Measurements from ENCODE around the gene PLAC8L1. TPM values are rescaled to one million over a fixed set of nuclear protein-coding genes. Genes with fewer than 3 reads are reported as not detected.

Gene PLAC8L1
- polyA plus RNA-seq, 1 of the 3 experiments (the other 2 are of a cell fraction): 0.21 TPM

DNA sequence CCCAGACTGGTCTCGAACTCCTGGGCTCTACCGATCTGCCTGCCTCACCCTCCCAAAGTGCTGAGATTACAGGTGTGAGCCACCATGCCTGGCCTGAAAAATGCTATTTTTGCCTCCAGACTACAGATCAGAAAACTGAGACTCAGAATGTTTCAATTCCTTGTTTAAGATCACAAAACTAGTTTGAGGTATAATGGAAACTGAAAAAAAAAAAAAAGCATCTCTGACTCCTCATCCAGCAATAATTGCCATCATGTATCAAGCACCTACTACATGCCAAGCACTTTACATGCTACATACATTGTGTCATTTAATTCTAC lies 35.6 kb downstream of the PLAC8L1 start (continued):
- TF ChIP-seq, protein P1, sequence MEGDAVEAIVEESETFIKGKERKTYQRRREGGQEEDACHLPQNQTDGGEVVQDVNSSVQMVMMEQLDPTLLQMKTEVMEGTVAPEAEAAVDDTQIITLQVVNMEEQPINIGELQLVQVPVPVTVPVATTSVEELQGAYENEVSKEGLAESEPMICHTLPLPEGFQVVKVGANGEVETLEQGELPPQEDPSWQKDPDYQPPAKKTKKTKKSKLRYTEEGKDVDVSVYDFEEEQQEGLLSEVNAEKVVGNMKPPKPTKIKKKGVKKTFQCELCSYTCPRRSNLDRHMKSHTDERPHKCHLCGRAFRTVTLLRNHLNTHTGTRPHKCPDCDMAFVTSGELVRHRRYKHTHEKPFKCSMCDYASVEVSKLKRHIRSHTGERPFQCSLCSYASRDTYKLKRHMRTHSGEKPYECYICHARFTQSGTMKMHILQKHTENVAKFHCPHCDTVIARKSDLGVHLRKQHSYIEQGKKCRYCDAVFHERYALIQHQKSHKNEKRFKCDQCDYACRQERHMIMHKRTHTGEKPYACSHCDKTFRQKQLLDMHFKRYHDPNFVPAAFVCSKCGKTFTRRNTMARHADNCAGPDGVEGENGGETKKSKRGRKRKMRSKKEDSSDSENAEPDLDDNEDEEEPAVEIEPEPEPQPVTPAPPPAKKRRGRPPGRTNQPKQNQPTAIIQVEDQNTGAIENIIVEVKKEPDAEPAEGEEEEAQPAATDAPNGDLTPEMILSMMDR (IDR thresholded peaks at IDR 0.05): no peak
- TF ChIP-seq FOSL2 (IDR thresholded peaks at IDR 0.05; ENCODE audit: borderline replicate concordance, low read depth): no peak
- TF ChIP-seq GATA2 (CRISPR knock-in tag; IDR thresholded peaks at IDR 0.05): no peak
- TF ChIP-seq, protein P2, sequence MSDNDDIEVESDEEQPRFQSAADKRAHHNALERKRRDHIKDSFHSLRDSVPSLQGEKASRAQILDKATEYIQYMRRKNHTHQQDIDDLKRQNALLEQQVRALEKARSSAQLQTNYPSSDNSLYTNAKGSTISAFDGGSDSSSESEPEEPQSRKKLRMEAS (IDR thresholded peaks at IDR 0.05; ENCODE audit: low read depth): no peak
- TF ChIP-seq EP300 (IDR thresholded peaks at IDR 0.05; ENCODE audit: borderline replicate concordance in 1 of 2, low read depth in 1 of 2, low read length in 1 of 2): no peak
- TF ChIP-seq, protein P3, sequence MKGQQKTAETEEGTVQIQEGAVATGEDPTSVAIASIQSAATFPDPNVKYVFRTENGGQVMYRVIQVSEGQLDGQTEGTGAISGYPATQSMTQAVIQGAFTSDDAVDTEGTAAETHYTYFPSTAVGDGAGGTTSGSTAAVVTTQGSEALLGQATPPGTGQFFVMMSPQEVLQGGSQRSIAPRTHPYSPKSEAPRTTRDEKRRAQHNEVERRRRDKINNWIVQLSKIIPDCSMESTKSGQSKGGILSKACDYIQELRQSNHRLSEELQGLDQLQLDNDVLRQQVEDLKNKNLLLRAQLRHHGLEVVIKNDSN (IDR thresholded peaks at IDR 0.05; ENCODE audit: borderline replicate concordance, low read depth): no peak
- TF ChIP-seq MXI1 (IDR thresholded peaks at IDR 0.05; ENCODE audit: low read depth, low read length): no peak
- TF ChIP-seq RFX5 (IDR thresholded peaks at IDR 0.05; ENCODE audit: low read length): no peak
- no peak for TF ChIP-seq FOXJ3 (CRISPR knock-in tag; IDR thresholded peaks at IDR 0.05)

DNA sequence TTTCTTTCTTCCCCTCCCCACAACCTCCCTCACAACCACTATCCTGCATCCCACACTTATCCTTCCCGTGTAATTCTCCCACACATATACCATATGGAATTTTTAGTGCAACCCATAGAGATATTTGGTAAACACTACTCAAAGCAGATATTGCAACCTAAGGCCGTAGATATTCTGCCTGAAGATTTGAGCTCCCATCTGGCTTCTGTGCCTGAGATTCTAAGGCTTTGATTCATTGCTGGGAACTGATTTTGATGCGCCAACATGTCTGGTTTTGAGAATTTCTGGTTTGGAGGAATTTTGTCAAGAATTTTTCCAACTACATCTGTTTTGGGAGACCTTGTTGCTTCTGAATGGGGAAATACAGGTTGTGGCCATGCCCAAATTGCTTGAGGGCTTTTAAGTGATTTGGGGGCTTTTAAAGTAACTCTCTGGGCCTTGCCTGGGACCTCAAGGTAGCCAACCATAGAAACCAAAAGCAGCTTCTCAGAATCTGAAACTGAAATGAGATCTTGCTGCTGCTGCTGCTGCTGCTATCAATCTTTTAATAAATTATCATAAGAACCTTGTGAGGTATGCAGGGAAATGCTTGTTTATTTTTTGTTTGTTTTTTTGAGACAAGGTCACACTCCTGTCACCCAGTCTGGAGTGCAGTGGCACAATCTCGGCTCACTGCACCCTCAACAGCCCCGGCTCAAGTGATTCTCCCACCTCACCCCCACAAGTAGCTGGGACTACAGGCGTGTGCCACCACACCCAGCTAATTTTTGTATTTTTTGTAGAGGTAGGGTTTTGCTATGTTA lies 36.2 kb downstream of the PLAC8L1 start:
- DNase-seq: no peak
- ChIA-PET CTCF (no interaction called here), POLR2A (no interaction called here)
- Histone ChIP-seq H3K9ac (no peak overlapping the region), H3K4me2 (no peak overlapping the region), H3K27ac (ENCODE audit: low read depth in 2 of 2, low read length in 1 of 2) (no peak overlapping the region), H3K4me1 (ENCODE audit: control insufficient read depth in 1 of 2, insufficient read depth in 2 of 2, low read depth in 1 of 2, low read length in 1 of 2) (peaks cover 0 to 10% of the 10 kb centered on the region in 2 experiments; a peak in 1 of 4 replicates), H2AFZ (ENCODE audit: low read depth) (no peak overlapping the region), H3K36me3 (replicated peaks in 1 of 2; ENCODE audit: control insufficient read depth in 1 of 2, insufficient read depth in 2 of 2, low read length in 1 of 2) (no peaks in the 10 kb centered on the region), H3K79me2 (ENCODE audit: insufficient read depth) (no peaks in the 10 kb centered on the region), H3K9me3 (no peaks in the 10 kb centered on the region), H3K27me3 (ENCODE audit: insufficient read depth) (no peaks in the 10 kb centered on the region), H3K4me3 (ENCODE audit: low read depth in 2 of 2, low read length in 1 of 2) (no peak overlapping the region), H4K20me1 (ENCODE audit: insufficient read depth) (no peaks in the 10 kb centered on the region), H3F3A (replicated peaks; ENCODE audit: insufficient read depth) (no peaks in the 10 kb centered on the region), H3K9me2 (no peaks in the 10 kb centered on the region)
- TF ChIP-seq NRF1 (IDR thresholded peaks at IDR 0.05; ENCODE audit: low read depth, low read length) (no peak), TAF1 (IDR thresholded peaks at IDR 0.05; ENCODE audit: borderline replicate concordance, low read depth, low read length) (no peak), POLR2AphosphoS5 (IDR thresholded peaks at IDR 0.05; ENCODE audit: low read depth, low read length) (no peak), TEAD4 (IDR thresholded peaks at IDR 0.05; ENCODE audit: borderline replicate concordance, insufficient read depth) (no peak), RFX5 (IDR thresholded peaks at IDR 0.05; ENCODE audit: low read length) (no peak), CHD2 (IDR thresholded peaks at IDR 0.05; ENCODE audit: low read length, partially characterized antibody) (no peak), MEF2A (IDR thresholded peaks at IDR 0.05; ENCODE audit: borderline replicate concordance, low read depth) (no peak), GABPA (IDR thresholded peaks at IDR 0.05; ENCODE audit: low read depth) (no peak), ELF1 (IDR thresholded peaks at IDR 0.05) (no peak), FOSL2 (IDR thresholded peaks at IDR 0.05; ENCODE audit: borderline replicate concordance, low read depth) (no peak), RAD21 (IDR thresholded peaks at IDR 0.05; ENCODE audit: low read length) (no peak), RCOR1 (IDR thresholded peaks at IDR 0.05; ENCODE audit: low read length) (no peak), NFIC (IDR thresholded peaks at IDR 0.05; ENCODE audit: borderline replicate concordance) (no peak)
- TF ChIP-seq, protein P4, sequence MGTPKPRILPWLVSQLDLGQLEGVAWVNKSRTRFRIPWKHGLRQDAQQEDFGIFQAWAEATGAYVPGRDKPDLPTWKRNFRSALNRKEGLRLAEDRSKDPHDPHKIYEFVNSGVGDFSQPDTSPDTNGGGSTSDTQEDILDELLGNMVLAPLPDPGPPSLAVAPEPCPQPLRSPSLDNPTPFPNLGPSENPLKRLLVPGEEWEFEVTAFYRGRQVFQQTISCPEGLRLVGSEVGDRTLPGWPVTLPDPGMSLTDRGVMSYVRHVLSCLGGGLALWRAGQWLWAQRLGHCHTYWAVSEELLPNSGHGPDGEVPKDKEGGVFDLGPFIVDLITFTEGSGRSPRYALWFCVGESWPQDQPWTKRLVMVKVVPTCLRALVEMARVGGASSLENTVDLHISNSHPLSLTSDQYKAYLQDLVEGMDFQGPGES (IDR thresholded peaks at IDR 0.05; ENCODE audit: low read depth, low read length): no peak
- TF ChIP-seq, protein P5, sequence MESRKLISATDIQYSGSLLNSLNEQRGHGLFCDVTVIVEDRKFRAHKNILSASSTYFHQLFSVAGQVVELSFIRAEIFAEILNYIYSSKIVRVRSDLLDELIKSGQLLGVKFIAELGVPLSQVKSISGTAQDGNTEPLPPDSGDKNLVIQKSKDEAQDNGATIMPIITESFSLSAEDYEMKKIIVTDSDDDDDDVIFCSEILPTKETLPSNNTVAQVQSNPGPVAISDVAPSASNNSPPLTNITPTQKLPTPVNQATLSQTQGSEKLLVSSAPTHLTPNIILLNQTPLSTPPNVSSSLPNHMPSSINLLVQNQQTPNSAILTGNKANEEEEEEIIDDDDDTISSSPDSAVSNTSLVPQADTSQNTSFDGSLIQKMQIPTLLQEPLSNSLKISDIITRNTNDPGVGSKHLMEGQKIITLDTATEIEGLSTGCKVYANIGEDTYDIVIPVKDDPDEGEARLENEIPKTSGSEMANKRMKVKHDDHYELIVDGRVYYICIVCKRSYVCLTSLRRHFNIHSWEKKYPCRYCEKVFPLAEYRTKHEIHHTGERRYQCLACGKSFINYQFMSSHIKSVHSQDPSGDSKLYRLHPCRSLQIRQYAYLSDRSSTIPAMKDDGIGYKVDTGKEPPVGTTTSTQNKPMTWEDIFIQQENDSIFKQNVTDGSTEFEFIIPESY (IDR thresholded peaks at IDR 0.05; ENCODE audit: borderline replicate concordance, low read depth): no peak
- TF ChIP-seq, protein P2 (IDR thresholded peaks at IDR 0.05; ENCODE audit: low read depth): no peak
- WGBS (ENCODE audit: low lambda C conversion rate): 79% methylated on average over 6 of the region's 6 CpGs

All from SK-N-SH (cell line).